C4-2B (cell line): ENCODE measurements around the gene KTN1.

Experiments used
- ZFX ChIP-seq: fragments of 450-650 bp; IDR thresholded peaks from 2 replicates; pipeline ENCODE4 v1.6.1; 2017
- TF ChIP-seq, protein P1 (sequence below): fragments of 450-650 bp; conservative IDR thresholded peaks from 2 replicates; pipeline ENCODE4 v1.5.1; 2017; ENCODE audit warnings: mild to moderate bottlenecking

DNA sequence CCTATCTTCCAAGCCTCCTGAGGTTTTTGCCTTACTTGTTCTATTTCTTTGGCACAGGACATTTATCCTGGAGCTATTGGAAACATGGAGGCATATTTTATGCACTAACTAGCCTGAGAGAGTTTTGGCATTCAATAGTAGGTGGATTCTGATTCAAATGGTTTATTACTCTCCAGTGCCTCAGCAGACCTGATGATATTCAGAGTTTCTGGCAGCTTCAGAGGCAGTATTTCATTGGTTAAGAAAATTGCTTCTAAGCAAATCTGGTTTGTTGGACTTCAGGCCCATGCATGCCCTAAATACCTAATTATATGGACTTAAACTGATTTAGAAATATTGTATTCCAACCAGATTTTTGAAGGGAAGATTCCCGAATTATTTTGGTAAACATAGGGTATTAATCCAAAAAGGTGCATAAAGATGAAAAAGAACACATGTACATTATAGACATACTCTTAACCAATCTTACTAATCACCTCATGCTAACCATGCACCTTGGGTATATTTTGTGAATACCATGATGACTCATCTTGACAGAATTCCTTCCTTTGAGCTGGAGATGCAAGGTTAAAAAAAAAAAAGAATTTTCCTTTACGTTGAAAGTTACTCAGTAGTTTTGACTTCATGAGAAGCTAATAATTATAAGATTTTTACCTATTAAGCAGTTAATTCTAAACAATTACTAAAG, 44.3 kb upstream of the KTN1 start:
- TF ChIP-seq, protein P1, sequence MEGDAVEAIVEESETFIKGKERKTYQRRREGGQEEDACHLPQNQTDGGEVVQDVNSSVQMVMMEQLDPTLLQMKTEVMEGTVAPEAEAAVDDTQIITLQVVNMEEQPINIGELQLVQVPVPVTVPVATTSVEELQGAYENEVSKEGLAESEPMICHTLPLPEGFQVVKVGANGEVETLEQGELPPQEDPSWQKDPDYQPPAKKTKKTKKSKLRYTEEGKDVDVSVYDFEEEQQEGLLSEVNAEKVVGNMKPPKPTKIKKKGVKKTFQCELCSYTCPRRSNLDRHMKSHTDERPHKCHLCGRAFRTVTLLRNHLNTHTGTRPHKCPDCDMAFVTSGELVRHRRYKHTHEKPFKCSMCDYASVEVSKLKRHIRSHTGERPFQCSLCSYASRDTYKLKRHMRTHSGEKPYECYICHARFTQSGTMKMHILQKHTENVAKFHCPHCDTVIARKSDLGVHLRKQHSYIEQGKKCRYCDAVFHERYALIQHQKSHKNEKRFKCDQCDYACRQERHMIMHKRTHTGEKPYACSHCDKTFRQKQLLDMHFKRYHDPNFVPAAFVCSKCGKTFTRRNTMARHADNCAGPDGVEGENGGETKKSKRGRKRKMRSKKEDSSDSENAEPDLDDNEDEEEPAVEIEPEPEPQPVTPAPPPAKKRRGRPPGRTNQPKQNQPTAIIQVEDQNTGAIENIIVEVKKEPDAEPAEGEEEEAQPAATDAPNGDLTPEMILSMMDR = no peak
- no peak for TF ChIP-seq ZFX
